SH-SY5Y (cell line): ENCODE measurements around the gene LYPD1.

ENCODE experiments used
- GATA2 ChIP-seq: IDR thresholded peaks from 2 replicates; pipeline ENCODE4 v1.6.1; 2011; ENCODE audit warnings: mild to moderate bottlenecking, low read depth, low read length
- GATA3 ChIP-seq: IDR thresholded peaks from 2 replicates; pipeline ENCODE4 v1.6.1; 2011; ENCODE audit warnings: low read depth, mild to moderate bottlenecking, low read length, moderate library complexity

Gene LYPD1

DNA sequence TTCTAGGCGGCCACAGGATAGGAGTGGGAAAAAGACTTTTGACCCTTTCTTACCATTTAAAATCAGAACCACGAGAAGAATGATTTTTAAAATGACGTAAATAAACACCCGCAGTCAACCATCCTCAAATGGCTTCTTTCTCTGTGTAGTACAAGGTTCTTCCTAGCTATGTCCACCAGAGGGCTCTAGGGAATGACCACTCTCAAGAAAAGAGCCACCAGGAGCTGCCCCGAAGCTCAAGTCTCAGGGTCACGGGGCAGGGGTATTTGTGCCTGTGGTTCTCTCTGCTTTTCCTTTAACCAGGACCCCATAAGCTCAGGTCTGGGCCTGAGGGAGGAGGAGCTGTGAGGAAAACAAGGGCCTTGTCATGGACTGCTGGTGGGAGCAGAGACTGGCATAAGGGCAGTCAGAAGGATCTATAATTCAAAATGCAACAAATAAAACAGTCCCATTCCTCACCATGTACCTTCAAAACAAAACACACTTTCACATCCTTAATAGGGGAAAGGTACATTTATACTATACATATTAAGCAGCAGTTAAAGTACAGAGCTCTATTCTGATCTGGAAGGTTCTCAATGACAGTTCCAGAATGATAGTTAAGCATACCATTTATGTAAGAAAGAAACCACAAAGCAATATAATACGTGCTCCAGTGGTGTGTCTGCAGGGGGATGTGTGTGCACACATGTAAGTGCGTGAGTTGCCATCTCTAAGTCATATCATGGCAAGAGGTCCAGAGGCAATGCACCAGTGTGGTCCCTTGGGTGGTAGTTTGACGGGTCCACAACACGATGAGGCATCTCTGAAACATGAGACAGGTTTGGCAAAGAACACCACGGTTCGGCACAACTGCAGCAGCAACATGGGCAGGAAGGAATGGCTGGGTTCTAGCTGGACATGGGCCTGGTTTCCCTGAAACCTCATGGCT is 18.6 kb downstream of the LYPD1 start:
- no peak for TF ChIP-seq GATA3
- no peak for TF ChIP-seq GATA2

- TF ChIP-seq GATA3 (peak; percentile 54; the same call in 1 of the 2 replicates), GATA2 (peak; percentile 78)
These were observed 23.4 kb downstream of the LYPD1 start for GRCh38 chr2:132646540-132647108.

GRCh38 chr2:132645722-132646539 is 24.1 kb downstream of the LYPD1 start:
- no peak for TF ChIP-seq GATA3
- TF ChIP-seq GATA2: no peak

- TF ChIP-seq GATA2 (no peak), GATA3 (no peak)
These were observed 24.8 kb downstream of the LYPD1 start for GRCh38 chr2:132645176-132645575.

GRCh38 chr2:132642415-132642814 is 27.6 kb downstream of the LYPD1 start:
- TF ChIP-seq GATA3 (no peak), GATA2 (no peak)

- TF ChIP-seq GATA2: no peak
- TF ChIP-seq GATA3: no peak
These were observed 28.2 kb downstream of the LYPD1 start for GRCh38 chr2:132641819-132642218.

DNA sequence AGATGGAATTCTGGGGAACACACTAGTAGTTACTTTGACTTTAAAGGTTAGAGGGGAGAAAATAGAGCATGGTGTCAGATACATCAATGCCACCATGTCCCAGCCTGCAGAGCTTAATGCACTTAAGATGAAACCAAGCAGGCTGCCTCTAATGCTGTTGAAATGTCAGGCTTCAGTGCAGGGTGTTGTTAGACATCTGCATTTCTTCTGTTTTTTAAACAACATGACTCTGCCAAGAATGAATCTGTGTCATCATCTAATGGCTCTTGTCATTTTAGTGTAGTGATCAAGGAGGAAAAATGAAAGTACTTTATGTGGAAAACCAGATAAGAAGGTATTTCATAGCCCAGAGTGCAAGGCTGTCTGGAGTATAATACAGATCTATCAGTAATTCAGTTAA is 29.9 kb downstream of the LYPD1 start:
- no peak for TF ChIP-seq GATA2
- TF ChIP-seq GATA3: no peak

- TF ChIP-seq GATA2 (no peak), GATA3 (no peak)
These were observed 31.5 kb downstream of the LYPD1 start for GRCh38 chr2:132638313-132639040.

GRCh38 chr2:132636346-132636745 is 33.7 kb downstream of the LYPD1 start:
- TF ChIP-seq GATA2: no peak
- no peak for TF ChIP-seq GATA3

GRCh38 chr2:132633635-132634034 is 36.4 kb downstream of the LYPD1 start:
- TF ChIP-seq GATA3 (no peak), GATA2 (no peak)

- TF ChIP-seq GATA3 (no peak), GATA2 (no peak)
These were observed 37.9 kb downstream of the LYPD1 start for GRCh38 chr2:132632000-132632649.

GRCh38 chr2:132627536-132627935 is 42.5 kb downstream of the LYPD1 start:
- no peak for TF ChIP-seq GATA3
- TF ChIP-seq GATA2: no peak

GRCh38 chr2:132623096-132623839 is 46.7 kb downstream of the LYPD1 start:
- TF ChIP-seq GATA3 (no peak), GATA2 (no peak)
